NCI-H2029 (cell line): ENCODE data around the gene PPP2R2C.

ENCODE experiments used
- DNase-seq: peaks from one replicate; lab custom pipeline; 2025; lab: John Stamatoyannopoulos, UW

Gene PPP2R2C

DNA sequence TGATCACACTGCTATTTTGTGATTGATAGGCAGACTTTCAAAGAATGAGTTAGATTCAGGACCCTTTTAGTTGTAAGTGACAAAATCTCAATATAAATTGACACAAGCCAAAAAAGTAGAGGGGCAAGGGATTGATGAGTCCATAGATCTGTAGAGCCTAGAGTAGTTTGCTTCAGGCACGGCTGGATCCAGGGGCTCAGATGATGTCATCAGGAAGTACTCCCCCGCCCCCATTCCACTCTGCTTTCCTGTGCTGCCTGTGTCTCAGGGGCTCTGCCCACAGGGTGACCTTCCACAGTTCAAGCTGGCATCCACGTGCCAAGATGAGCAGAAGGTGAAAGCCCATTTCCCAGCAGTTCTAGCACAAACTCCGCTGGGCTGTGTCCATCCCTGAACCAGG, 189.1 kb downstream of the PPP2R2C start:
- DNase-seq = no peak

DNA sequence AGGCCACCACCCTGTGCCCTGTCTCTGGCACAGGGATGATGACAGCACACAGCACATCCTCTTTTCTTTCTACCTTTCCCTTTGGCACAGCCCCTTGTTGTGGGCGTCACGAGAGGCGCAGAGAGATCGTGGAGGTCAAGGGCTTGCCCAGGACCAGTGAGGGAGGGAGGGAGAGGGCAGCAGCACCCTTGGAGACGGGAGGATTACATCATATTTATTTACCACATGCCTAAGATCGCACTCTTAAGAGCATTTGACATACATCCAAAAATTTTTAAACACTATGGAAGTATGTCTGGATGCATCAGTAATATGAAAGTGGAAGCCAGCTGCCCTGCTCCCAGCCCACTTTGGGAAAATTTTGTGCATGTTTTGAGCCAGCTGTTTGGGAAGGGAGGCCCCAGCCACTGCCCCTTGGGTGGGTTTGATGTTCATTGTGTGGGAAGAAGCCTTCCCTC, 190.1 kb downstream of the PPP2R2C start:
- no peak for DNase-seq

DNA sequence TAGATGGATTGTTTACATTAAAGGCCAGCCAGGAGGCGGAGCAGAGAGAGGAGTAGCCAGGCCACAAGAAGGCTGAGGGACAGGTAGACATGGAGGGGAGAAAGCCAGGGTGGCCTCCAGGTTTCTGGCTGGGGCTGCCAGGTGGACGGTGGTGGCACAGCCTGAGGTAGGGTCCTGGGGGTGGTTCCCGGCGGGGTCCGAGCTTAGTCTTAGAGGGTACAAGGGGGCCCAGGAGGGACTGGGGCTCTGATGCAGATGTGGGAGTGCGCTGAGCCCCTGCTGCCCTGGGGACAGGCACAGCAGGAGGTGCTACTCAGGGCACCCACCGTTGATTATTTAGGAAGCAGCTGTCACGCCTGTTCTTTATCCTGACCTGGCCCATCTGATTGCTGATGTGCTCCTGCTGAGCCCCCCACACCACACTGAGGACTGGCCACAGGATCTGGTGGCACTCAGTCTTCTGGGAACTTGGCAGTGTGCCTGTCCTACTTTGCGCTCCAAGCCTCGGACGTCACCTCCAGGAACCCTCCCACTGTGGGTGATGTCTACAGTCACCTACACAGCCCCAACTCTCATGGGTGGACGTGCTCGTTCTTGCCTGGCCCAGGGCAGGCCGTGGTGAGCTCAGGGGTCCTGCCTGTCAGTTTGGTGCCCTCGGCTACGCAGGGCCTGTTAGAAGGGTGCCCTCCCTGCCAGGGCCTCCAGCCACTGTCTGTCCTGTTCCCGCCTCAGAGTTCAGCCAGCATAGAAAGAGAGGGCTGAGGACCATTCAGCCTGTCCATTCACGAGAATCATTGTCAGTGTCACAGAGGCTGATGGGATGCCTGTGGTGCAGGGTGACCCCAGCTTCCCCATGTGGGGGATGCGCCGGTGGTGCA, 190.7 kb downstream of the PPP2R2C start:
- no peak for DNase-seq

DNA sequence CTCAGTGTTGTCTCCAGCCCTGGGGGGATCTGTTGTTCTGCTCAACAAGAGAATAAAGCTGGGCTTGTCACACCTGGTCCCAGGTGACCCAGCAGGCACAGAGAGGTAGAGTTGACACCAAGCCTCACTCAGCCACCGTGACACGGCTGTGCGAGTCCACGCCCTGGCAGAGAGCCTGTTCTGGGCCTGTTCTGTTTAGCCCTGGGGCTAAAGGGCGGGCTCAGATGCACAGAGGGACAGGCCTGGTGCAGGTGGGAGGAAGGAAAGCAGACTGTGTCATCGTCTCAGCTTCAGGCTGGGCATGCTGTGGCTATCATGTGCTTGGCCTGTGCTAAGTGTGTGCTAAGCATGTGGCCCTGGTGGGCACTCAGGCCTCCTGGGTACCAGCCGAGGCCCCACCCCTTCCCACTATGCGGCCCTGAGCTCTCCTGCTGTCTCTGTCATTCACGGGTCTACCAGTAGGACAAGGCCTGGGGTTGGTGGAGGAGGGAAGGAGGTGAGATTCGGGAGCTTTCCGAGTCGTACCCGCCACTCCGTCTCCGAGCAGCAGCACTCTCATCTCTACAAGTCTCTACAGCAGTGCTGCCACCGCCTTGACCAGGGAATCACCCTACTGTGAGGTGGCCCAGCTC, 191.9 kb downstream of the PPP2R2C start:
- DNase-seq = no peak

DNA sequence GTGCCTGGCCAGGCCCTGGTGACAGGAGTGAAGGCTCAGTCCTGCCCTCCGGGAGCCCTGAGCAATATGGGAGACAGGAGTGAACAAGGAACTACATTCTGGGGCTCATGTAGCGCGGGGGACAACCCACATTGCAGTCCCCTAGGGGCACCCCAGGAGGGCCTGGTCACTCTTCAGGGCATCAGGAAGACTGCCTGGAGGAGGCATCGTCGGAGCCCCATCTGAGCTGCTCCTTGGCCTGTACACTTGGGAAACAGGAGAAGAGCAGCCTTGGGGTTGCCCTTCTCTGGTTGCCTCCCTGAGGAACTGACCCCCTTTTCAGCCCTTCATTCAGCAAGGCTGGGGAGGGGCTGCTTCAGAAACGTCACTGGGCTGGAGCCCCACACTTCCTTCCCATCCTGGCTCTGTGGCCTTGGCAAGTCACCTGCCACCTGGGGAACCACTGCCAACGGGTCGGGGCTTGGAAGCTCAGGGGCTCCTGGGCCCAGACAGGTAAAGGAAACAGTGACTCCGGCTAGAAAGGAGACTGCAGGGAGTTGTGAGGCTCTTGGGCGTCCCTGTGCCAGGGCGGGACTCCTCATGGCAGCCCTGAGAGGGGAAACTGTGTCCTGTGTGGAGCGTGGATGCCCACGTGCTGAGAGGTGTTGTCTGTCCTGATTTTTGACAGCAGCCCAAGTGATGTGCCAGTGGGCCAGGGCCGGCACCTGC, 192.7 kb downstream of the PPP2R2C start:
- no peak for DNase-seq

DNA sequence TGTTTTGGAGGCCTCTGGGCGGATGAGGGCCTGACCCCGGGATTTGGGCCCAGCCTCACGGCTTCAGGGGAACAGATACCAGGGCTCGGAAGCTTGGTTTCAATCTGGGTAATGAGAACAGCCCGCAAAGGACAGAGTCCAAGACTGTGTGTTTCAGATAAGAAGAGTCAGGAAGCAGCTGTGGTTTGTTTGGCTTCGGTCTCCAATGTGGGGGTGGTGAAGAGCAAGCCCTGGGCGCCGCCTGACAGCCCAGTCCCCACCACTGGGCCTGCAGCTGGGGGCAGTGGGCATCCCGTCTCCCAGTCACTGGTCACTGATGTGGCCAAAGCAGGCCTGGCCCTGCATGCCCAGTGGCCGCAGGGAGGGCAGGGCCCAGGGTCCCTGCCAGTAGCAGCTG, 193.6 kb downstream of the PPP2R2C start:
- DNase-seq = no peak

DNA sequence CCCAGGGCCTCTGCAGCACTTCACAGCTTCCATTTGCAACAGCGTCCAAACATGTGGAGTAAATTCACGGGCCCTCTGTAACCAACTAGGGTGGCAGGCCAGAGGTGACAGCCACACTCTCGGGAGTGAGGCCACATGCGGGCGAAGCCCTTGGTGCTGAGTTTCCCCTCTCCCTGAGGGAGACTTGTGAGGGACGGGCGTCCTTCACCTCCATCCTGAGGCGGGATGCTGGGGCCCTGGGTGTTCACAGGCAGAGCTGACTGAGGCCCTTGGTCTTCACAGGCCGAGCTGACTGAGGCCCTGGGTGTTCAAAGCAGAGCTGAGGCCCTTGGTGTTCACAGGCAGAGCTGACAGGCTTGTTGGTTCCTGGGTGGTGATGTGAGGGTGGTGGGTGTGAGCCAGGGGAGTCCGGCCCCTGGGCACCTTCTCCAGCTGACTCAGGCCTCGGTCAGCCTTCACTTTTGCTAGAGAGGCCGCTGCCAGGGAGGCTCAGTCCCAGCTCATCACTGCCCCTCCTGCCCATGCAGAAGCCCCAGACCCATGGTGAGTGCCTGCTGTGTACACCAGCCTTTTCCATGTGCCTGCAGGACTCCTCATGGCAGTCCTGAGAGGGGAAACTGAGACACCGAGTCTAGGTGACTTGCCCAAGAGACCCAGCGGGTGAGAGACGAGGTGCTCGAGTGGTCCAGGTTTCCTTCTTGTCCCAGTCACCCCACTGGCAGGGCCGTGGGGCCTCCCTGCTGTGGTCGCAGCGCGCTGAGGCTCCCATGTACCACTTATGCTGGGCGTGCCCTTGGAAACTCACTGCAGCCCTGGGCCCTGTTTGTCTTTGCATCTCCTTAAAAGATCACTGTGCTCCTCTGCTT, 194.2 kb downstream of the PPP2R2C start:
- DNase-seq = no peak

DNA sequence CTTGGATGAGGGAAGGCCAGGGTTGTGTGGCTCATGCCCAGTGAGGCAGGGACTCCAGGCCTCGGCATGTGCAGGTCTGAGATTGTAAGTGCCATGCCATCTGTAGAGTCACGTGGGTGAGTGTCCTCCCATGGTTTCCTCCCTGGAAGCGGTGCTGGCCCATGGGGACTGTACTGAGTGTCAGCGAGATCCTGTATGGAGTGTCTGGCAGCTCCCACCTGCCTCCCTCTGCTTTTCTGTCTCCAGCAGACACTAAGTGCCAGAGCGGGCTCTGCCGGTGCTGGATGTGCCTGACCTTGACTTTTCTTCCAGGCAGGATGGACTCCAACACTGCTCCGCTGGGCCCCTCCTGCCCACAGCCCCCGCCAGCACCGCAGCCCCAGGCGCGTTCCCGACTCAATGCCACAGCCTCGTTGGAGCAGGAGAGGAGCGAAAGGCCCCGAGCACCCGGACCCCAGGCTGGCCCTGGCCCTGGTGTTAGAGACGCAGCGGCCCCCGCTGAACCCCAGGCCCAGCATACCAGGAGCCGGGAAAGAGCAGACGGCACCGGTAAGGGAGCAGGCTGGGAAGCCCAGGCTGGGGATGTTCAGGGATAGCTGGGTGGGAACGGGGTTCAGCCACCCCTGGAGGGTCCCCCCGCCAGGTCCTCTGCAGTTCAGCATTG, 195.1 kb downstream of the PPP2R2C start:
- DNase-seq = no peak

DNA sequence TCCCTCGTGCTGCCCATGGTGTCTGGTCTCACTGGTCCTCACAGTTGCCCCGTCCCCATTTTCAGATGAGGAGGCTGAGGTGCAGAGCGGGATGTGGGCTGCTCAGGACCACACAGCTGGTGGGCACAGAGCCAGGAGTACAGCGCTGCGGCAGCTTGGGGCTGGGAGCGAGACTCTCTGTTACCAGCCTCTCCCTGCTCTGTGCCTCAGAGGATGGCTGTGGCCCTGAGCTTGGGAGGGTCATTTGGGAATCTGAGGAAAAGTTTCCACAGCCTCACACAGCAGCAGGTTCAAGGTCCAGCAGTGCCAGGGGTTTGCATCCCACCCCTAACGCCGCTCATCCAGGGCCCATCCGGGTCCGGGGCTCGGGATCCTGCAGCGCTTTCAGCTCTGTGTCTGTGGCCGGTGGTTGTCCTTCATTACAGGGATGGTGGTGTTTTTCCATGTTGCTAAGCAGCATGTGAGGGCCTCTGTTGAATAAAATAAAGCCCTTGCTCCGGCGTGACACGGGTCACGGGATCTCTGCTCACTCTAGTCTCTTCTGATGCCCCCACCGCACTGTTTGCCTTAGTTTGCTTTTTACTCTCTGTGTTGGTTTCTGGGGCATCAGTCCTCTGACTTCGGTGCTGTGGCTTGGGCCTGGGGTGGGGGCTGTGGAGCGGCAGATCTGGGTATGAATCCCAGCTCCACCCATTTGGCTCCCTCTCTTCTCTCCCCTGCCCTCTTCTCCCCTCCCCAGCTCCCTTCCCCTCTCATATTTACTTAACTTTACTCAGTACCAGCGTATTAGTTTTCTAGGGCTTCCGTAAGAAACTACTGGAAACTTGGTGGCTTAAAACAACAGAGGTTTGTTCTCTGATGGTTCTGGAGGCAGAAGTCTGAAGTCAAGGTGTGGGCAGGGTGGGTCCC, 196.3 kb downstream of the PPP2R2C start:
- no peak for DNase-seq

DNA sequence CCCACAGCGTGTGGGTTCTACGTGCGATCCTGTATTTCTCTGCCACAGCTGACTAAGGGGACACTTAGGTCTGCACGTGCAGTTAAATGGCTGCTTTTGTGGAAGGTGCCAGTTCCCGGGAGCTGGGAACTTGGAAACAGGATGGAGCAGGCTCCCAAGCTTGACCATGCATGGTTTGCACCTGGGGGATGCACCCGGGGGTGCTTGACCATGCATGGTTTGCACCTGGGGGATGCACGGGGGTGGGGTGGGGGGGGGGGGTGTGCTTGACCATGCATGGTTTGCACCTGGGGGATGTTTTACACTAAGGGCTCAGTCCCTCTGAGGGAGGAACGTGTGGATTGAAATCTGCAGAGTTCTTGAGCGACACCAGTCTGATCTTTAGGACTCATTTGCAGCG, 197.1 kb downstream of the PPP2R2C start:
- no peak for DNase-seq

DNA sequence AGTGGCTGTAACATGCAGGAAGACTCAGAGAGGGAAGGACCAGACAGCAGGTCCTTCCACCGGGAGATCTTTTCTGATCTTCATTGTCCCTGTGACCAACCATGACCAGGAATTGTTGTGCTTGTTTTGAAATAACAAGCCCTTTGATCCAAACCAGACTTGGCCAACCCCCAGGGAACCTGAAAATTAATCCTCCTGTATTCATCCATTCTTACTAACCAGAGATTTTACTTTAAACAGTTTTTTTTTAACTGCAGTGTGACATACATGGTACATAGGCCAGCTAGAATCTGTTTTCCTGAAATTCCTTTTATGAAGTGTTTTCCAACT, 198.8 kb downstream of the PPP2R2C start:
- DNase-seq = no peak

DNA sequence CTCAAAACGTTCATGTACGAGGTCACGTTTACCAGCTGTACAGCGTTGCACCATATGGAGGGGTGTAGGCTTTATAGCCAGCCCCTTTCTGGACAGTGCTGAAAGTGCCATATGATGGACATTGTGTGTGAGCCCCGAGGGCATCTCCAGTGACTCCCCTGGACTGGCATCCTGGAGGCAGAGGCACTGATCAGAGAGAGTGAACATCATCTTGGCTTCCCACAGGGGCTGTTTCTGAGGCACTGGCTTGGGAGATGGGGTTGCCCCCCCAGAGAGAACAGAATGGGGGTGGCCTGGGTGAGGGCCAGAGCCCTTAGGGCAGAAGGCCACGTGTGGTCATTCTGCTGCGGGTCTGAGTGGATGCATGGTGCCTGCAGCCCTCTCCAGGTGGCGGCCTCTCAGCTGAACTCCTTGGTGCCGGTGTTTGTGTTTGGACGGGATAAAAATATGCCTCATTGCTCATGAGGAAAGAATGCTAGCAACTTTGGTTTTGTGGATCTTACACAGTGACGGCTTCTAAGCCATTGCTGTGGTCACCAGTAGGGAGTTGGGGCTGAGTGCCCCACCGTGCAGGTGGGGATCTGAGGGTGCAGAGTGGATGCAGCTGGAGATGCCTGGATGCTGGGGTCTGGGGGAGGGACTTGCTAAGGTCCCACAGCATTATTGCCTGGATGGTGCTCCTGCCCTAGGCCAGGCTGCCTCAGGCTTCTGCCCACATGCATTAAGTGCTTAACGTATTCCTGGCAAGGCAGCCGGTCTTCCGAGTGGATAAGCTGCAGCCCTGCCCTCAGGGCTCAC, 199.4 kb downstream of the PPP2R2C start:
- no peak for DNase-seq

DNA sequence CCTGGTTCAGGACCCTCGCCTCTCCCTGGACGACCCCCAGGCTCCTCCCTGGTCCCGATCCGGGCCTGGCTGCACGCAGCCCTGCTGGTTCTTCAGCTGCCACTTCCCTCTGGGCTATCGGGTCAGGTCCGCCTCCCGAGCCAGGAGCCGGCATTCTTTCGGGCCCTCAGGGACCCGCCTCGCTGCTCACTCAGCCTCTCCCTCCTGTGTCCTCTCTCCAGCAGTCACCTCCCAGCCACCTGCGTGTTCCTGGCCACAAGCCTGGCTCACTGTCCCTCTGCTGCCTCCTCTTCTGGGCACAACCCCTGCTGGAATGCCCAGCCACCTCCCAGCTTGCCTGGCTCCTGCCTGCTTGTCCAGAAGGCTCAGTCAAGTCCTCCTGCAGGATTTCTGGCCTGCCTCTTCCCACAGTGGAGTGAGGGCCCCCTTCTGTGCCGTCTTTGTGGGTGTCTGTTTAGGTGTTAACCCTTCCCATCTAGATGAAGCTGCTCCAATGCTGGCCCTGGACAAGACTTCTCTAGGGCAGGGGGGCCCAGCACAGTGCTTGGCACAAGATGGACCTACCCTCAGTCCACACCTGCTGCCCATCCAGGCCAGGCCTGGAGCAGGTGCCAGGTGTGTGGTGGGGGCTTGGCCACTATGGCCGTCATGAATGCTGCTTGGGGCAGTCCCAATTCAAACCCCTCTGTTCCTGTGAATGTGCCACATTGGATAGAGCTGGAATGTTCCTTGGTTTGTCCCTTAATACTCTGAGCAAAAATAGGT, 200.5 kb downstream of the PPP2R2C start:
- DNase-seq = no peak

DNA sequence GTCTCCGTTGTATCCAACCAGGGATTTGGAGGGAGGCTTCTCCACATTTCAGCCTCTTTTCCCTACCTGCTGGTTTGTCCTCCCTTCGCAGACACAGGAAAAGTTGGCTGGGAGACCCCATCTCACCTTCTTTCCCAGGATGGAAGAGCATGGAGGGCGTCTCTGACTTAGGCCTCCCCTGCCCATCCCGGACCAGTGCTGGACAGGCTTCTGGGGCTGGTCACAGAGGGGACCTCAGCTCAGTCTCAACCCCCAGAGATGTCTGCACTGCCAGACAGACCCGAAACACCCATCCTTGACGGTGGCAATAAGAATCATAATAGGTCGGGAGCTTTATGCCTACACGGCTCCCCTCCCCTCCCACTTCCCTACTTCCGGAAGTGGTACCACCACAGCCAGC, 201.2 kb downstream of the PPP2R2C start:
- DNase-seq = no peak

DNA sequence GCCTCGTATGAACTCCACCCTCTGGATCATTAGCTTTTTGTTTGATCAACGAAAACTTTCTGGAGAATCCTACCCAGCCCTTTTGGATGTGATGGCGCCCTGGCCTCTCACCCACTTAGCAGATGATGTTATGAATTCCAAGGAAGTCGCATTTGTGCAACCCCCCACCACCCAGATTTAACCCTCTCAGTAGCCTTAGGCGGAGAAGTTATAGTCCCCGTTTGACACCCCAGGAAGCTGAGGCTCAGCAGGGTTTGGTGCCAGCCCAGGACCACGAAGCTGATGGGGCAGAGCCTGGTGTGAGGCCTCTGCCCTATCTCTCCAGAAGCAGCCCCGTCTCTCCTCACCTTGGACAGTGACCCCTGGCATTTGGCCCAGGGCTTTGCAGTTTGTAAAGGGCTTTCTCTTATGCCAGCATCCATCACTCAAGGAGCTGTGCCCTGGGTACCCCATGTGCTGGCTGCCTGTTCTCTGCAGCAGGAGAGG, 201.7 kb downstream of the PPP2R2C start:
- no peak for DNase-seq
